Chondrocyte (in vitro differentiated cells): ENCODE results near the gene ENSA. TPM values are rescaled to one million over a fixed set of nuclear protein-coding genes. Genes with fewer than 3 reads are reported as not detected.

Source experiments
- DNase-seq: peaks from one replicate; pipeline ENCODE4 v3.0.0; 2021; ENCODE audit warnings: mixed read lengths, low spot score
- H3K27ac Mint-ChIP-seq: one replicate; pipeline ENCODE4 v1.8.0; 2021; ENCODE audit warnings: mild to moderate bottlenecking, moderate library complexity, mixed read lengths; ENCODE audit not compliant: unreplicated experiment
- H3K27me3 Mint-ChIP-seq: 2 replicates; pipeline ENCODE4 v1.8.0; 2021; ENCODE audit warnings: low read depth, mixed read lengths
- H3K36me3 Mint-ChIP-seq: 2 replicates; pipeline ENCODE4 v1.8.0; 2021; ENCODE audit warnings: low read depth, mixed read lengths
- H3K4me1 Mint-ChIP-seq: 2 replicates; pipeline ENCODE4 v1.8.0; 2021; ENCODE audit warnings: low read depth, mild to moderate bottlenecking, mixed read lengths
- H3K4me3 Mint-ChIP-seq: one replicate; pipeline ENCODE4 v1.8.0; 2021; ENCODE audit warnings: mild to moderate bottlenecking, moderate library complexity, mixed read lengths; ENCODE audit not compliant: unreplicated experiment
- H3K9me3 Mint-ChIP-seq: 2 replicates; pipeline ENCODE4 v1.8.0; 2021; ENCODE audit warnings: low read depth, mixed read lengths
- CTCF ChIP-seq: fragments of 200-600 bp; sonication (generic); IDR thresholded peaks from 2 replicates; pipeline ENCODE4 v1.5.0; 2021; ENCODE audit warnings: antibody characterized with exemption, mild to moderate bottlenecking, moderate library complexity
- total RNA-seq: library from RNA; stranded (reverse); gene quantifications from 3 replicates; pipeline ENCODE4 v1.2.1, GENCODE V29; 2021

Gene ENSA
- total RNA-seq, 1 donor from 2014 or later: 85.7 TPM

- Mint-ChIP-seq H3K36me3 (peaks cover 37% of the 10 kb centered on the region), H3K9me3 (no peaks in the 10 kb centered on the region), H3K4me3 (peak overlapping the region; percentile 74), H3K27ac (peak overlapping the region; percentile 95), H3K4me1 (peaks cover 36% of the 10 kb centered on the region), H3K27me3 (no peaks in the 10 kb centered on the region)
- no peak for DNase-seq
- TF ChIP-seq CTCF: no peak
Measured at GRCh38 chr1:150579945-150580642, 49.3 kb downstream of the ENSA start.

GRCh38 chr1:150579110-150579944 lies 50.1 kb downstream of the ENSA start, which contains the start of gene MCL1:
TSS of gene MCL1 (minus strand) at chr1:150579610. CDS start at chr1:150579530, 80 bp downstream.
- no peaks in the 10 kb centered on the region for H3K27me3 Mint-ChIP-seq
- H3K9me3 Mint-ChIP-seq: no peaks in the 10 kb centered on the region

GRCh38 chr1:150578272-150579109 lies 50.9 kb downstream of the ENSA start:
- DNase-seq: no peak
- peak overlapping the region; percentile 97 for H3K27ac Mint-ChIP-seq
- peaks cover 51% of the 10 kb centered on the region for H3K4me1 Mint-ChIP-seq
- H3K36me3 Mint-ChIP-seq: peaks cover 50% of the 10 kb centered on the region
- H3K9me3 Mint-ChIP-seq: no peaks in the 10 kb centered on the region
- peak overlapping the region; percentile 92 for H3K4me3 Mint-ChIP-seq
- TF ChIP-seq CTCF: no peak
- no peaks in the 10 kb centered on the region for H3K27me3 Mint-ChIP-seq

More at GRCh38 chr1:150579110-150579944, 50.1 kb downstream of the ENSA start, which contains the start of gene MCL1:
- peaks cover 44% of the 10 kb centered on the region for H3K36me3 Mint-ChIP-seq
- peak within 1 kb of the TSS; percentile 92 for H3K4me3 Mint-ChIP-seq
- TF ChIP-seq CTCF: peak; percentile 17
- H3K27ac Mint-ChIP-seq: peak within 1 kb of the TSS; percentile 99
- DNase-seq: peak; percentile 95
- peaks cover 43% of the 10 kb centered on the region for H3K4me1 Mint-ChIP-seq

- no peaks in the 10 kb centered on the region for H3K27me3 Mint-ChIP-seq
- peak overlapping the region; percentile 92 for H3K4me3 Mint-ChIP-seq
- H3K36me3 Mint-ChIP-seq: peaks cover 55% of the 10 kb centered on the region
- no peaks in the 10 kb centered on the region for H3K9me3 Mint-ChIP-seq
- peak overlapping the region; percentile 97 for H3K27ac Mint-ChIP-seq
- DNase-seq: no peak
- peaks cover 59% of the 10 kb centered on the region for H3K4me1 Mint-ChIP-seq
- TF ChIP-seq CTCF: no peak
Measured at GRCh38 chr1:150577557-150578271, 51.7 kb downstream of the ENSA start.
